WTC11 (cell line): ENCODE data around the gene AGO4. TPM values are rescaled to one million over a fixed set of nuclear protein-coding genes. Genes with fewer than 3 reads are reported as not detected.
A peak's percentile ranks its signal among the peaks of the same experiment; 100 is the strongest.

ENCODE experiments used
- ATAC-seq: fragments of 200-7000 bp; cut with Tn5 transposase; 2 replicates; pipeline ENCODE4 v1.10.0; 2021; ENCODE audit warnings: mild to moderate bottlenecking, moderate library complexity
- CTCF ChIA-PET: fragments of 300-600 bp; sonication (Branson Sonifier 250); formaldehyde crosslinking; loops from one replicate; lab custom pipeline; 2021; ENCODE audit warnings: antibody characterized with exemption; lab: Charles Lee
- POLR2A ChIA-PET: fragments of 350-600 bp; sonication (Branson Sonifier 250); formaldehyde crosslinking; loops from one replicate; lab custom pipeline; 2021; ENCODE audit warnings: antibody characterized with exemption; lab: Charles Lee
- DNase-seq: peaks from one replicate; pipeline ENCODE4 v3.0.0; 2021; ENCODE audit warnings: low spot score
- H3K27ac Mint-ChIP-seq: 2 replicates; pipeline ENCODE4 v1.8.0; 2021; ENCODE audit warnings: mixed read lengths
- H3K27me3 Mint-ChIP-seq: 2 replicates; pipeline ENCODE4 v1.8.0; 2021; ENCODE audit warnings: low read depth, mild to moderate bottlenecking, moderate library complexity, mixed read lengths
- H3K36me3 Mint-ChIP-seq: 2 replicates; pipeline ENCODE4 v1.8.0; 2021; ENCODE audit warnings: mixed read lengths
- H3K4me1 Mint-ChIP-seq: 2 replicates; pipeline ENCODE4 v1.8.0; 2022; ENCODE audit warnings: mixed read lengths
- H3K4me3 Mint-ChIP-seq: 2 replicates; pipeline ENCODE4 v1.8.0; 2021; ENCODE audit warnings: mild to moderate bottlenecking, moderate library complexity, mixed read lengths
- H3K9me3 Mint-ChIP-seq: 2 replicates; pipeline ENCODE4 v1.8.0; 2021; ENCODE audit warnings: mixed read lengths
- CREM ChIP-seq: sonication (generic); formaldehyde crosslinking; IDR thresholded peaks from 2 replicates; pipeline ENCODE4 v1.8.1; 2022; ENCODE audit warnings: mild to moderate bottlenecking, missing genetic modification reagents, moderate library complexity
- EMX1 ChIP-seq: fragments of 250-450 bp; sonication (Bioruptor Pico); IDR thresholded peaks from 2 replicates; pipeline ENCODE4 v1.8.0; 2021; ENCODE audit warnings: mild to moderate bottlenecking
- FOXJ3 ChIP-seq: sonication (generic); formaldehyde crosslinking; IDR thresholded peaks from 2 replicates; pipeline ENCODE4 v1.9.0; 2021; ENCODE audit warnings: missing genetic modification reagents, mild to moderate bottlenecking, borderline replicate concordance
- FOXK1 ChIP-seq: sonication (generic); formaldehyde crosslinking; IDR thresholded peaks from 2 replicates; pipeline ENCODE4 v1.8.0; 2022; ENCODE audit warnings: mild to moderate bottlenecking, moderate library complexity, missing genetic modification reagents
- FOXP1 ChIP-seq: sonication (generic); formaldehyde crosslinking; IDR thresholded peaks from 2 replicates; pipeline ENCODE4 v1.8.0; 2022; ENCODE audit warnings: missing genetic modification reagents, mild to moderate bottlenecking, moderate library complexity, borderline replicate concordance
- JAZF1 ChIP-seq: fragments of 250-450 bp; sonication (Bioruptor Pico); IDR thresholded peaks from 2 replicates; pipeline ENCODE4 v1.9.0; 2021; ENCODE audit warnings: moderate library complexity, mild to moderate bottlenecking, inconsistent platforms
- NFYB ChIP-seq: sonication (generic); formaldehyde crosslinking; conservative IDR thresholded peaks from 2 replicates; pipeline ENCODE4 v1.8.0; 2022; ENCODE audit warnings: low read depth, missing genetic modification reagents
- NR1H2 ChIP-seq: sonication (generic); formaldehyde crosslinking; IDR thresholded peaks from 2 replicates; pipeline ENCODE4 v1.9.0; 2021; ENCODE audit warnings: mild to moderate bottlenecking, moderate library complexity, missing genetic modification reagents
- RORB ChIP-seq: fragments of 250-450 bp; sonication (Bioruptor Pico); IDR thresholded peaks from 2 replicates; pipeline ENCODE4 v1.9.0; 2021; ENCODE audit warnings: mild to moderate bottlenecking
- SP1 ChIP-seq: sonication (generic); formaldehyde crosslinking; conservative IDR thresholded peaks from 2 replicates; pipeline ENCODE4 v1.8.1; 2022; ENCODE audit warnings: missing genetic modification reagents
- ZNF317 ChIP-seq: sonication (generic); formaldehyde crosslinking; IDR thresholded peaks from 2 replicates; pipeline ENCODE4 v1.8.1; 2023; ENCODE audit warnings: low read depth, mild to moderate bottlenecking, moderate library complexity, missing genetic modification reagents, borderline replicate concordance
- ZNF396 ChIP-seq: fragments of 250-450 bp; sonication (Bioruptor Pico); IDR thresholded peaks from 2 replicates; pipeline ENCODE4 v1.8.0; 2021; ENCODE audit warnings: mild to moderate bottlenecking, moderate library complexity, borderline replicate concordance
- total RNA-seq: library from RNA; stranded (reverse); gene quantifications from 3 replicates; pipeline ENCODE4 v1.2.3, GENCODE V29; 2021
- TF ChIP-seq, protein P1 (sequence below): sonication (generic); formaldehyde crosslinking; IDR thresholded peaks from 2 replicates; pipeline ENCODE4 v1.8.0; 2022; ENCODE audit warnings: mild to moderate bottlenecking, missing genetic modification reagents
- TF ChIP-seq, protein P2 (sequence below): fragments of 250-450 bp; sonication (Bioruptor Pico); IDR thresholded peaks from 2 replicates; pipeline ENCODE4 v1.9.0; 2021; ENCODE audit warnings: moderate library complexity, mild to moderate bottlenecking, inconsistent platforms, borderline replicate concordance
- TF ChIP-seq, protein P3 (sequence below): sonication (generic); formaldehyde crosslinking; IDR thresholded peaks from 2 replicates; pipeline ENCODE4 v1.8.1; 2023; ENCODE audit warnings: mild to moderate bottlenecking, missing genetic modification reagents, moderate library complexity
- TF ChIP-seq, protein P4 (sequence below): sonication (generic); formaldehyde crosslinking; IDR thresholded peaks from 2 replicates; pipeline ENCODE4 v1.8.1; 2023; ENCODE audit warnings: mild to moderate bottlenecking, missing genetic modification reagents
- TF ChIP-seq, protein P5 (sequence below): sonication (generic); formaldehyde crosslinking; IDR thresholded peaks from 2 replicates; pipeline ENCODE4 v1.8.0; 2023; ENCODE audit warnings: missing genetic modification reagents
- TF ChIP-seq, protein P6 (sequence below): sonication (generic); formaldehyde crosslinking; IDR thresholded peaks from 2 replicates; pipeline ENCODE4 v1.8.1; 2022; ENCODE audit warnings: mild to moderate bottlenecking, missing genetic modification reagents, moderate library complexity, borderline replicate concordance
- TF ChIP-seq, protein P7 (sequence below): sonication (generic); formaldehyde crosslinking; IDR thresholded peaks from 2 replicates; pipeline ENCODE4 v1.8.1; 2022; ENCODE audit warnings: low read depth, mild to moderate bottlenecking, moderate library complexity, missing genetic modification reagents, borderline replicate concordance
- TF ChIP-seq, protein P8 (sequence below): sonication (generic); formaldehyde crosslinking; IDR thresholded peaks from 2 replicates; pipeline ENCODE4 v1.8.0; 2023; ENCODE audit warnings: mild to moderate bottlenecking, missing genetic modification reagents

The AGO4 gene
- total RNA-seq, 1 experiment from 2014 or later = 8.7 TPM

DNA sequence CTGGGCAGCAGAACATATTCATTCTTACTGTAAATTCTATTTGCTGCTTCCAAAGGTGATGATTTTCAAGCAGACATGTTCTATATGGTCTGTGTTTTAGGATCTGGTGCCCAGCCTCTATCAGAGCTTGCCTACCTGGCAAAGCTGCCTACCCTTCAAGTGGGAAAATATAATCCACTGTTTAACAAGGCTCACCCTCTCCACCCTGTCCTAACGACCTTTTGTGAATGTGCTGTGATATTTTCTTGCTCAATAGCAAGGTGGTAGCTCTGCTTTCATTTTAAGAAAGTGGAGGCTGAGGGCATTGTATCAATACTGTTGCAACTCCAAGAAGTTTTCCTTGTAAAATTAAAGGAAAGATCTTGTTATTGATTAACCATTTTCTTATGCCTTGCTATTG lies 49.1 kb downstream of the AGO4 start (continued):
- TF ChIP-seq, protein P1, sequence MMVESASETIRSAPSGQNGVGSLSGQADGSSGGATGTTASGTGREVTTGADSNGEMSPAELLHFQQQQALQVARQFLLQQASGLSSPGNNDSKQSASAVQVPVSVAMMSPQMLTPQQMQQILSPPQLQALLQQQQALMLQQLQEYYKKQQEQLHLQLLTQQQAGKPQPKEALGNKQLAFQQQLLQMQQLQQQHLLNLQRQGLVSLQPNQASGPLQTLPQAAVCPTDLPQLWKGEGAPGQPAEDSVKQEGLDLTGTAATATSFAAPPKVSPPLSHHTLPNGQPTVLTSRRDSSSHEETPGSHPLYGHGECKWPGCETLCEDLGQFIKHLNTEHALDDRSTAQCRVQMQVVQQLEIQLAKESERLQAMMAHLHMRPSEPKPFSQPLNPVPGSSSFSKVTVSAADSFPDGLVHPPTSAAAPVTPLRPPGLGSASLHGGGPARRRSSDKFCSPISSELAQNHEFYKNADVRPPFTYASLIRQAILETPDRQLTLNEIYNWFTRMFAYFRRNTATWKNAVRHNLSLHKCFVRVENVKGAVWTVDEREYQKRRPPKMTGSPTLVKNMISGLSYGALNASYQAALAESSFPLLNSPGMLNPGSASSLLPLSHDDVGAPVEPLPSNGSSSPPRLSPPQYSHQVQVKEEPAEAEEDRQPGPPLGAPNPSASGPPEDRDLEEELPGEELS (CRISPR knock-in tag) = no peak
- TF ChIP-seq ZNF317 (CRISPR knock-in tag) = no peak
- no peak for TF ChIP-seq FOXP1 (CRISPR knock-in tag)
- TF ChIP-seq NR1H2 = no peak
- TF ChIP-seq CREM (CRISPR knock-in tag) = no peak
- TF ChIP-seq NFYB (CRISPR knock-in tag) = no peak

DNA sequence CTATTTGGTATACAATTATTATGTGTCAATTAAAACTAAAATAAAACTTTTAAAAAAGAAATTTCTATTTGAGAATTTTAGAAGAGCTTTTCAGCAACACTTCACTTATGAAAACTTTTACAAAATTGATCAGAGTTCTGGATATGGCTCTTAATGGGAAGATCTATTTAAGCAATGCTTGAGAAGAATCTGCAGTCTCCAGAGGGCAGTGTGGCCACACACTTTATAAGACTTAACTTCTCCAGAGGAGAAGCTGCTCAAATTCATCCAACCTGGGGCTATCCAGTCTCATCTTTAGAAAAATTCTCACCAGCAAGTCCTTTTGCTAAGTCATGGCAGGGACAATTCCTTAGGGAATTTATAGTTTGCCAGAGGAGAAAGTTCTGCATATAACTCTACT lies 50.0 kb downstream of the AGO4 start:
- Mint-ChIP-seq H3K36me3 (peaks cover 4% of the 10 kb centered on the region), H3K4me3 (no peak overlapping the region), H3K4me1 (peaks cover 18% of the 10 kb centered on the region), H3K27ac (no peak overlapping the region), H3K27me3 (no peaks in the 10 kb centered on the region), H3K9me3 (no peaks in the 10 kb centered on the region)
- TF ChIP-seq, protein P2, sequence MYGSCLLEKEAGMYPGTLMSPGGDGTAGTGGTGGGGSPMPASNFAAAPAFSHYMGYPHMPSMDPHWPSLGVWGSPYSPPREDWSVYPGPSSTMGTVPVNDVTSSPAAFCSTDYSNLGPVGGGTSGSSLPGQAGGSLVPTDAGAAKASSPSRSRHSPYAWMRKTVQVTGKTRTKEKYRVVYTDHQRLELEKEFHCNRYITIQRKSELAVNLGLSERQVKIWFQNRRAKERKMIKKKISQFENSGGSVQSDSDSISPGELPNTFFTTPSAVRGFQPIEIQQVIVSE = no peak
- TF ChIP-seq JAZF1 (CRISPR knock-in tag) = no peak
- TF ChIP-seq, protein P3, sequence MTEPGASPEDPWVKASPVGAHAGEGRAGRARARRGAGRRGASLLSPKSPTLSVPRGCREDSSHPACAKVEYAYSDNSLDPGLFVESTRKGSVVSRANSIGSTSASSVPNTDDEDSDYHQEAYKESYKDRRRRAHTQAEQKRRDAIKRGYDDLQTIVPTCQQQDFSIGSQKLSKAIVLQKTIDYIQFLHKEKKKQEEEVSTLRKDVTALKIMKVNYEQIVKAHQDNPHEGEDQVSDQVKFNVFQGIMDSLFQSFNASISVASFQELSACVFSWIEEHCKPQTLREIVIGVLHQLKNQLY (CRISPR knock-in tag) = no peak
- TF ChIP-seq, protein P4, sequence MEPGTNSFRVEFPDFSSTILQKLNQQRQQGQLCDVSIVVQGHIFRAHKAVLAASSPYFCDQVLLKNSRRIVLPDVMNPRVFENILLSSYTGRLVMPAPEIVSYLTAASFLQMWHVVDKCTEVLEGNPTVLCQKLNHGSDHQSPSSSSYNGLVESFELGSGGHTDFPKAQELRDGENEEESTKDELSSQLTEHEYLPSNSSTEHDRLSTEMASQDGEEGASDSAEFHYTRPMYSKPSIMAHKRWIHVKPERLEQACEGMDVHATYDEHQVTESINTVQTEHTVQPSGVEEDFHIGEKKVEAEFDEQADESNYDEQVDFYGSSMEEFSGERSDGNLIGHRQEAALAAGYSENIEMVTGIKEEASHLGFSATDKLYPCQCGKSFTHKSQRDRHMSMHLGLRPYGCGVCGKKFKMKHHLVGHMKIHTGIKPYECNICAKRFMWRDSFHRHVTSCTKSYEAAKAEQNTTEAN (CRISPR knock-in tag) = no peak
- TF ChIP-seq FOXK1 (CRISPR knock-in tag) = no peak
- no peak for TF ChIP-seq NFYB (CRISPR knock-in tag)
- TF ChIP-seq ZNF396 (CRISPR knock-in tag) = no peak
- no peak for TF ChIP-seq FOXJ3 (CRISPR knock-in tag)
- TF ChIP-seq, protein P5, sequence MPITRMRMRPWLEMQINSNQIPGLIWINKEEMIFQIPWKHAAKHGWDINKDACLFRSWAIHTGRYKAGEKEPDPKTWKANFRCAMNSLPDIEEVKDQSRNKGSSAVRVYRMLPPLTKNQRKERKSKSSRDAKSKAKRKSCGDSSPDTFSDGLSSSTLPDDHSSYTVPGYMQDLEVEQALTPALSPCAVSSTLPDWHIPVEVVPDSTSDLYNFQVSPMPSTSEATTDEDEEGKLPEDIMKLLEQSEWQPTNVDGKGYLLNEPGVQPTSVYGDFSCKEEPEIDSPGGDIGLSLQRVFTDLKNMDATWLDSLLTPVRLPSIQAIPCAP = no peak
- no peak for TF ChIP-seq EMX1 (CRISPR knock-in tag)
- TF ChIP-seq, protein P6, sequence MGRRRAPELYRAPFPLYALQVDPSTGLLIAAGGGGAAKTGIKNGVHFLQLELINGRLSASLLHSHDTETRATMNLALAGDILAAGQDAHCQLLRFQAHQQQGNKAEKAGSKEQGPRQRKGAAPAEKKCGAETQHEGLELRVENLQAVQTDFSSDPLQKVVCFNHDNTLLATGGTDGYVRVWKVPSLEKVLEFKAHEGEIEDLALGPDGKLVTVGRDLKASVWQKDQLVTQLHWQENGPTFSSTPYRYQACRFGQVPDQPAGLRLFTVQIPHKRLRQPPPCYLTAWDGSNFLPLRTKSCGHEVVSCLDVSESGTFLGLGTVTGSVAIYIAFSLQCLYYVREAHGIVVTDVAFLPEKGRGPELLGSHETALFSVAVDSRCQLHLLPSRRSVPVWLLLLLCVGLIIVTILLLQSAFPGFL = no peak
- TF ChIP-seq, protein P7, sequence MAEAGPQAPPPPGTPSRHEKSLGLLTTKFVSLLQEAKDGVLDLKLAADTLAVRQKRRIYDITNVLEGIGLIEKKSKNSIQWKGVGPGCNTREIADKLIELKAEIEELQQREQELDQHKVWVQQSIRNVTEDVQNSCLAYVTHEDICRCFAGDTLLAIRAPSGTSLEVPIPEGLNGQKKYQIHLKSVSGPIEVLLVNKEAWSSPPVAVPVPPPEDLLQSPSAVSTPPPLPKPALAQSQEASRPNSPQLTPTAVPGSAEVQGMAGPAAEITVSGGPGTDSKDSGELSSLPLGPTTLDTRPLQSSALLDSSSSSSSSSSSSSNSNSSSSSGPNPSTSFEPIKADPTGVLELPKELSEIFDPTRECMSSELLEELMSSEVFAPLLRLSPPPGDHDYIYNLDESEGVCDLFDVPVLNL (CRISPR knock-in tag) = no peak
- TF ChIP-seq, protein P8, sequence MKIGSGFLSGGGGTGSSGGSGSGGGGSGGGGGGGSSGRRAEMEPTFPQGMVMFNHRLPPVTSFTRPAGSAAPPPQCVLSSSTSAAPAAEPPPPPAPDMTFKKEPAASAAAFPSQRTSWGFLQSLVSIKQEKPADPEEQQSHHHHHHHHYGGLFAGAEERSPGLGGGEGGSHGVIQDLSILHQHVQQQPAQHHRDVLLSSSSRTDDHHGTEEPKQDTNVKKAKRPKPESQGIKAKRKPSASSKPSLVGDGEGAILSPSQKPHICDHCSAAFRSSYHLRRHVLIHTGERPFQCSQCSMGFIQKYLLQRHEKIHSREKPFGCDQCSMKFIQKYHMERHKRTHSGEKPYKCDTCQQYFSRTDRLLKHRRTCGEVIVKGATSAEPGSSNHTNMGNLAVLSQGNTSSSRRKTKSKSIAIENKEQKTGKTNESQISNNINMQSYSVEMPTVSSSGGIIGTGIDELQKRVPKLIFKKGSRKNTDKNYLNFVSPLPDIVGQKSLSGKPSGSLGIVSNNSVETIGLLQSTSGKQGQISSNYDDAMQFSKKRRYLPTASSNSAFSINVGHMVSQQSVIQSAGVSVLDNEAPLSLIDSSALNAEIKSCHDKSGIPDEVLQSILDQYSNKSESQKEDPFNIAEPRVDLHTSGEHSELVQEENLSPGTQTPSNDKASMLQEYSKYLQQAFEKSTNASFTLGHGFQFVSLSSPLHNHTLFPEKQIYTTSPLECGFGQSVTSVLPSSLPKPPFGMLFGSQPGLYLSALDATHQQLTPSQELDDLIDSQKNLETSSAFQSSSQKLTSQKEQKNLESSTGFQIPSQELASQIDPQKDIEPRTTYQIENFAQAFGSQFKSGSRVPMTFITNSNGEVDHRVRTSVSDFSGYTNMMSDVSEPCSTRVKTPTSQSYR (CRISPR knock-in tag) = no peak
- no peak for TF ChIP-seq RORB (CRISPR knock-in tag)
- TF ChIP-seq SP1 (CRISPR knock-in tag) = no peak
- DNase-seq (no peak), ATAC-seq (peak; percentile 48; the same call in 1 of the 2 replicates)
- ChIA-PET CTCF (interaction anchor here (0.5 to 1.5 kb wide), 8 partner anchors 10 to 330 kb away, joined by 3 to 6 read pairs (median 4); partner anchors contain the start of genes AGO1 and TEKT2), POLR2A (interaction anchor here (1.9 kb wide), 1 partner anchor 88 kb away, joined by 5 read pairs; the partner anchor contains the start of gene CLSPN)
